Activated CD4-positive, alpha-beta T cell treated with anti-CD3 and anti-CD28 coated beads, Interleukin-2, amount 10 ng/mL, durations not matched to agents 7 days and 5 days (primary cell): ENCODE measurements around the gene SLC6A6. TPM values are rescaled to one million over a fixed set of nuclear protein-coding genes. Genes with fewer than 3 reads are reported as not detected.
"Not testable (repeated sequence)": the region's sequence is repeated elsewhere in the genome, so short reads cannot be mapped to it uniquely, and the experiment has no call there.

Source experiments
- CTCF ChIA-PET: fragments of 350-600 bp; sonication (Branson Sonifier 250); formaldehyde crosslinking; loops from one replicate; lab custom pipeline; 2021; ENCODE audit warnings: antibody characterized with exemption; lab: Charles Lee
- POLR2A ChIA-PET: fragments of 350-600 bp; sonication (Branson Sonifier 250); formaldehyde crosslinking; loops from one replicate; lab custom pipeline; 2021; ENCODE audit warnings: antibody characterized with exemption; lab: Charles Lee
- DNase-seq: peaks from one replicate; pipeline ENCODE4 v3.0.0-alpha.2; 2020
- H3K27ac Mint-ChIP-seq: one replicate; pipeline ENCODE4 v1.8.0; 2021; ENCODE audit warnings: mild to moderate bottlenecking, moderate library complexity, mixed read lengths
- H3K27me3 Mint-ChIP-seq: one replicate; pipeline ENCODE4 v1.8.0; 2021; ENCODE audit warnings: mixed read lengths
- H3K36me3 Mint-ChIP-seq: one replicate; pipeline ENCODE4 v1.8.0; 2021; ENCODE audit warnings: low read depth, mixed read lengths
- H3K4me1 Mint-ChIP-seq: one replicate; pipeline ENCODE4 v1.8.0; 2021; ENCODE audit warnings: mixed read lengths
- H3K4me3 Mint-ChIP-seq: one replicate; pipeline ENCODE4 v1.8.0; 2021; ENCODE audit warnings: mild to moderate bottlenecking, moderate library complexity, mixed read lengths
- H3K9me3 Mint-ChIP-seq: one replicate; pipeline ENCODE4 v1.8.0; 2021; ENCODE audit warnings: mixed read lengths
- total RNA-seq, 2 experiments: library from RNA; stranded (reverse); gene quantifications; one replicate each; pipeline ENCODE4 v1.2.3, GENCODE V29; 2021

SLC6A6 gene
- total RNA-seq, 2 experiments from 2014 or later = 42.0 to 43.1 TPM

DNA sequence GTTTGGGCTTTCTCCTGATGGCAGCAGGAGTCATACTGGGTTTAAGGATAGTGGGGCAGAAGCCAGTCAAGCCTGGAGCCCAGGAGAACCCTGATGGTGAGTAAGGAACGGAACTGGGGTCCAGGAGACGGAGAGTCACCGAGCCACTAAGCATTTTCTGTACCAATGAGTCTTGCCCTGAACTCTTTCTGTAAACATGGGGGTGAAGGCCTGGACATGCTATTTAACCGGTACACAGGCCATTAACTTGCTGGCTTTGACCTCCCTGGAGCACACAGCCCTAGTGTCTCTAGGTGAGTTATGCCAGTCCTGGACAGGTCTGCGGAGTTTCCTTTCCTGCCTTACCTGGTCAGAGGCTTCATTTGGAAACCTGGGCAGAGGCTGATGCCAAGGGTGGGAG, 3.9 kb downstream of the SLC6A6 start:
- H3K36me3 Mint-ChIP-seq = peaks cover 29% of the 10 kb centered on the region
- POLR2A ChIA-PET = no interaction called here
- H3K9me3 Mint-ChIP-seq = no peaks in the 10 kb centered on the region
- DNase-seq = no peak
- H3K4me1 Mint-ChIP-seq = peaks cover 67% of the 10 kb centered on the region
- H3K4me3 Mint-ChIP-seq = no peak overlapping the region
- H3K27me3 Mint-ChIP-seq = no peaks in the 10 kb centered on the region
- CTCF ChIA-PET = interaction anchor here (1.3 kb wide), 1 partner anchor 29 kb away, joined by 4 read pairs; no protein-coding TSS in a partner anchor
- no peak overlapping the region for H3K27ac Mint-ChIP-seq

DNA sequence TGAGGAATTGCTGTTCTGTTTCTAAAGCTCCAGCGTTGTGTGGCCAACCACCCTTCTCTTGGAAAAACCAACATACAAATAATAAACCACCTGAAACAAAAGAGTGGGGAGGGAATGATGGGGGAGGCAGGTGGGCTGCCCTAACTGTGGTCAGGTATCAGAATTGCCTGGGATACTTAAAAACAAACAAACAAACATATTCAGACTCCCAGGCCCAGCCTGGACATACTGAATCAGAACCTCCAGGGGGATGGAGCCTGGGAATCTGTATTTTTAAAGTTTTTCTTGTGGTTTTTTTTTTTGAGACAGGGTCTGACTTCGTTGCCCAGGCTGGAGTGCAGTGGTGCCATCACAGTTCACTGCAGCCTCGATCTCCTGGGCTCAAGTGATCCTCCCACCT, 4.4 kb downstream of the SLC6A6 start:
- Mint-ChIP-seq H3K27ac (no peak overlapping the region), H3K36me3 (peaks cover 29% of the 10 kb centered on the region), H3K4me3 (no peak overlapping the region), H3K27me3 (no peaks in the 10 kb centered on the region), H3K4me1 (peaks cover 63% of the 10 kb centered on the region), H3K9me3 (no peaks in the 10 kb centered on the region)
- ChIA-PET POLR2A (no interaction called here), CTCF (interaction anchor here (0.9 kb wide), 1 partner anchor 12 kb away, joined by 3 read pairs; no protein-coding TSS in a partner anchor)
- DNase-seq = no peak

DNA sequence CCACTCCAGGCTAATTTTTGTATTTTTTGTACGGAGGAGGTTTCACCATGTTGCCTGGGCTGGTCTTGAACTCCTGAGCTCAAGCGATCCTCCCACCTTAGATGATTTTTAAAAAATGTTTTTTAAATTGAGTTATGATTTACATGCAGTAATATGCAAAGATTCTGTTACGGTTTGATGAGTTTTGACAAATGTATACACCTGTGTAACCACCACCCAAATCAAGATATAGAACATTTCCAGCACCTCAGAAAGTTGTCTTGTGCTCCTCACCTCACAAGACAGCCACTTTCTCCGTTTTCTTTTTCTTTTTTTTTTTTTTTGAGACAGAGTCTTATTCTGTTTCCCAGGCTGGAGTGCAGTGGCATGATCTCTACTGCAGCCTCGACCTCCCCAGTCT, 4.8 kb downstream of the SLC6A6 start:
- ChIA-PET CTCF (interaction anchor here (0.9 kb wide), 1 partner anchor 13 kb away, joined by 3 read pairs; no protein-coding TSS in a partner anchor), POLR2A (no interaction called here)
- no peak for DNase-seq
- Mint-ChIP-seq H3K27me3 (no peaks in the 10 kb centered on the region), H3K36me3 (peaks cover 29% of the 10 kb centered on the region), H3K4me3 (no peak overlapping the region), H3K4me1 (peaks cover 58% of the 10 kb centered on the region), H3K9me3 (no peaks in the 10 kb centered on the region), H3K27ac (no peak overlapping the region)

DNA sequence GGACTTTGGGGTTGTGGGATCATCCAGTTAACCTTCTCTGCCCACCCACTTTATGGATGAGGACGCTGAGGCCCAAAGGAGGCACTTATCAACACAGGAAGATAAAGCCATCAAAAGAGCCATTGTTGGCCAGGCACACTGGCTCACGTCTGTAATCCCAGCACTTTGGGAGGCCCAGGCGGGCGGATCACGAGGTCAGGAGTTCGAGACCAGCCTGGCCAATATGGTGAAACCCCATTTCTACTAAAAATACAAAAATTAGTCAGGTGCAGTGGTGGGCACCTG, 7.3 kb downstream of the SLC6A6 start:
- H3K4me3 Mint-ChIP-seq, POLR2A ChIA-PET, H3K9me3 Mint-ChIP-seq, DNase-seq, H3K27ac Mint-ChIP-seq, H3K27me3 Mint-ChIP-seq: not testable (repeated sequence)
- H3K4me1 Mint-ChIP-seq = peaks cover 49% of the 10 kb centered on the region
- CTCF ChIA-PET = interaction anchor here (0.7 kb wide), 1 partner anchor 19 kb away, joined by 3 read pairs; no protein-coding TSS in a partner anchor
- peaks cover 22% of the 10 kb centered on the region for H3K36me3 Mint-ChIP-seq

DNA sequence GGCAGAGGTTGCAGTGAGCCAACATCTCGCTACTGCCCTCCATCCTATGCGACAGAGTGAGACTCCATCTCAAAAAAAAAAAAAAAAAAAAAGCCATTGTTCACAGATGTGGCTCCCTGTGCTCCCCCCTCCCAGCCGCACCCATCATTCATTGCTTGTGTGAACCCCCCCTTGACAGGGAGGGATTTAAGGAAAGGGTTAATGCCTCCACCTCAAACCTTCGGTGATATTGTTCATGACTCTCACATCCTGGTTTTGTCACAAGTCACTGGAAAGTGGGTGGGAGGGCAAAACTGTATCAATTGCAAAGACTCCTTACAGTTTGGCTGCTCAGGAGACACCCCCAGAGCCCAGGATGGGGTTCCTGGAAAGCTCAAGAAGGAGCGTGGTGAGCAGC, 7.7 kb downstream of the SLC6A6 start:
- H3K27me3 Mint-ChIP-seq = no peaks in the 10 kb centered on the region
- H3K4me3 Mint-ChIP-seq = no peak overlapping the region
- peaks cover 22% of the 10 kb centered on the region for H3K36me3 Mint-ChIP-seq
- no peak for DNase-seq
- no peak overlapping the region for H3K27ac Mint-ChIP-seq
- H3K4me1 Mint-ChIP-seq = peaks cover 49% of the 10 kb centered on the region
- ChIA-PET POLR2A (no interaction called here), CTCF (interaction anchor here (0.7 kb wide), 1 partner anchor 19 kb away, joined by 3 read pairs; no protein-coding TSS in a partner anchor)
- no peaks in the 10 kb centered on the region for H3K9me3 Mint-ChIP-seq

DNA sequence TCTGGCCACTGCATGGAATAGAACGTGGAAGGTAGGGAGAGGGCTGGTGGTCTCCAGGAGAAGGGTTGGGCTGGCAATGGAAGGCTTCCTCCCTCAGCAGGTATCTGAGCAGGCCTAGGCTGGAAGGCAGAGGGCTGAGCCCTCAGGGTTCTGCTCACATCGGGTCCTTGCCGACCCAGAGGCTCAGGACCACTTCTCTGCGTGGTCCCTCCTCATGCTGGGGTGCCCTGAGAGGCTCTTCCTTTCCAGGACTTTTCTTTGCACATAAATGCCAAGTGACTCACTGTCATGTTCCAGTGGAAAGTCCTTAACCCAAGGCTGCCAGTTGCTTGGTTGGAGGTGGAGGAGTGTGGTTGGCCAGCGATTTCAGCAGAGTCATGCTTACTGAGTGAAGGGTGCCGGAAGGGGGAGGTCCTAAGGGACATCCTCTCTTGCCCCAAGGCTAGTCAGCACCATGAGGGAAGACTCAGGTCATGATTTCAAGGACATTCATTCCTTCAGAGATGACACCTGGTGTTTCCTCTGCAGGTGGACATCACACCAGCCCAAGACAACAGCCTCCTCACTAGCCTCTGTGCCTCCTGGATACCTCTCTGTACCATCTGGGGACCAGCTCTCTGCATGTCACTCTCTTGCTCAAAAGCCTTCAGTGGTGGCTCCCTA, 8.2 kb downstream of the SLC6A6 start:
- Mint-ChIP-seq H3K27me3 (no peaks in the 10 kb centered on the region), H3K4me1 (peaks cover 44% of the 10 kb centered on the region), H3K4me3 (no peak overlapping the region), H3K9me3 (no peaks in the 10 kb centered on the region), H3K36me3 (peaks cover 22% of the 10 kb centered on the region), H3K27ac (peak overlapping the region; percentile 50)
- ChIA-PET CTCF (interaction anchor here (0.8 to 1.0 kb wide), 2 partner anchors 9 to 21 kb away, joined by 3 to 4 read pairs; partner anchors contain the start of gene SLC6A6), POLR2A (no interaction called here)
- DNase-seq = no peak

DNA sequence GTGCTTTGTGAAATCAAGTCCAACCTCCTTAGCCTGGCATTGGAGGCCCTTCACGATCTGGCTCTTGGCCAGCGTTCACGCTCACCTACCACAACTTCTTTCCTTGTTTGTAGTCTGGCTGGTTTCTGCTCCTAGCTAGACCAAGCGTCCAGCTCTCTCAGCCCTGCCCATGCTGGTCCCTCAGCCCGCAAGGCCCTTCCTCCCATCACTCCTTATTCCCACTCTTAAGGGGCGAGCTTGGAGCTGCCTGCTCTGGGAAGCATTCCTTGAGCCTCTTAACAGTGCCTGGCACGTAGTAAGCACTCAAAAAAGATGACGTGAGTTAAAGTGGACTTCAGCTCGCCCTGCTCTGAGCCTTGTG, 8.7 kb downstream of the SLC6A6 start:
- CTCF ChIA-PET = interaction anchor here (0.8 to 1.0 kb wide), 2 partner anchors 9 to 20 kb away, joined by 3 to 4 read pairs; partner anchors contain the start of gene SLC6A6
- Mint-ChIP-seq H3K4me3 (no peak overlapping the region), H3K36me3 (peaks cover 18% of the 10 kb centered on the region), H3K9me3 (no peaks in the 10 kb centered on the region), H3K27ac (no peak overlapping the region), H3K4me1 (peaks cover 40% of the 10 kb centered on the region), H3K27me3 (no peaks in the 10 kb centered on the region)
- POLR2A ChIA-PET = no interaction called here
- no peak for DNase-seq

DNA sequence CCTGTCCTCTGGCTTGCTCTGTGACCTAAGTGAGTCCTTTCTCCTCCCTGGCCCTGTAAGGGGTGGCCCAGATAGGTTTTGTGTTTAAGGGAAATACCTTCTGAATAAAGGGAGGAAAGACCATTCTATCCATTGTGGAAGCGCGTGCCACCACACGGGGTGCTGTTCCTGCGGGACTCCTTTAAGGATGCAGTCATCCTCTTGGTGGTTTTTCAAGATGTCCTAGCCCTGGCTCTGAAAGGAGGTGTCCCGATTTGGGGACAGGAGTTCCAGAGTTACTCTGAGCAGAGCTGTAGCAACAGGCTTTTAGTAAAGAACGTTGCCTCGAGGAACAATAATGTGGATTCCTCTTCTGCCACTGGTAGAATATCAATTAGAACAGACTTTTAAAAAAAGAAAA, 9.6 kb downstream of the SLC6A6 start:
- Mint-ChIP-seq H3K4me3 (no peak overlapping the region), H3K27me3 (no peaks in the 10 kb centered on the region), H3K27ac (no peak overlapping the region), H3K36me3 (peaks cover 13% of the 10 kb centered on the region), H3K4me1 (peaks cover 33% of the 10 kb centered on the region), H3K9me3 (no peaks in the 10 kb centered on the region)
- POLR2A ChIA-PET = no interaction called here
- CTCF ChIA-PET = interaction anchor here (1.0 kb wide), 1 partner anchor 19 kb away, joined by 4 read pairs; no protein-coding TSS in a partner anchor
- DNase-seq = no peak

DNA sequence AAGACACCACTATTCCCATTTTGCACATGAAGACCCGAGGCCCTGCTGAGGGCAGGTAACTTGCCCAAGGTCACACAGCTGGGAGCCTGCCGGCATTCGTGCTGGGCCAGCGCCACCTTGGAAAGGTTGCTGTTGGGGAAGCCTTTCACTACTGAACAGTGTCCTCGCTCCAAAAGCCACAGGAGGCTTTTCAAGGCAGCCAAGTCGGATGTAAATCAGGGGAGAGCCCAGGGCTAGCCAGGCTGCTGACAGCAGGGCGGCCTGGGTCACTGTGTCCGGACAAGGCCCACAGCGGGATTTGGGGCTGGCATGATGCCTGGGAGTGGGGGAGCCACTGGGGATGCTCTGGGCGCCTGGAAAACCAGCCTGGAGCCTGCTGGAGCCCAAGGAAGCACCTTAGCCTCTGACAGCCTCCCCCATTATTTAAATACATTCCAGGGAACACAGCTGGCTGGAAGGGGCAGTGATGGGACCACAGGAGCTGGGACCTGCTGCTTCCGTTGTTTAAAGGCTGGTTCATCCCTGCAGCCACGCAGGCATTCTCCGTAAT, 10.5 kb downstream of the SLC6A6 start:
- Mint-ChIP-seq H3K9me3 (no peaks in the 10 kb centered on the region), H3K36me3 (peaks cover 11% of the 10 kb centered on the region), H3K27me3 (no peaks in the 10 kb centered on the region), H3K27ac (no peak overlapping the region), H3K4me1 (peaks cover 24% of the 10 kb centered on the region), H3K4me3 (no peak overlapping the region)
- no peak for DNase-seq
- ChIA-PET CTCF (no interaction called here), POLR2A (no interaction called here)

DNA sequence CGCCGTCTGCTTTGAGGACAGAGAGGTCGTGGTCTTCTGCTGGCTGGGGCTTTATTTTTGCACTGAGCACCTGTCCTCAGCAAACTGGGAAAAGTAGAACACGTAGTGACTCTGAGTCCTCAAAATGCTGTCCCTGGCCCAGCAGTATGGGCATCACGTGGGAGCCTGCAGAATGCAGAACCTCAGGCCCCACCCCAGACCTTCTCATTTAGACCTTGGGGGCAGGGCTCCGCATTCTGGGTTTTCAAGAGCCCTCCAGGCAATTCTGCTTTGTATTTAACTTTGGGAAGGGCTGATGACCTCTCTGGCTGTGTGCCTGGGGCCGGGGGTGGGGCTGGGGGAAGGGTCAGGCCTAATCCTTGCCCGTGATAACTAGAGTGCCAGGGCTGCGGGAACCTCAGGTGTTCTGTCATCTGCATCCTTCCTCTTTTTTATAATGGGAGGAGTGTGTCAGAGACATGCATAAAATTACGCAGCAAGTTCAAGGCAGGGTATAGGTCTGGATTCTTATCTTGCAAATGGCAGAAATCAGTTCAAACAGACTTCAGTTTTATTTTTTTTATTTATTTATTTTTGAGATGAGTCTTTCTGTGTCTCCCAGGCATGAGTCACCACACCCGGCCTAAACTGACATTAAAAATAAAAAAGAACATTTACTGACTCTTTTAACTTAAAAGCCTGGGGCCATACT, 11.1 kb downstream of the SLC6A6 start:
- DNase-seq = no peak
- H3K27me3 Mint-ChIP-seq = no peaks in the 10 kb centered on the region
- POLR2A ChIA-PET = no interaction called here

DNA sequence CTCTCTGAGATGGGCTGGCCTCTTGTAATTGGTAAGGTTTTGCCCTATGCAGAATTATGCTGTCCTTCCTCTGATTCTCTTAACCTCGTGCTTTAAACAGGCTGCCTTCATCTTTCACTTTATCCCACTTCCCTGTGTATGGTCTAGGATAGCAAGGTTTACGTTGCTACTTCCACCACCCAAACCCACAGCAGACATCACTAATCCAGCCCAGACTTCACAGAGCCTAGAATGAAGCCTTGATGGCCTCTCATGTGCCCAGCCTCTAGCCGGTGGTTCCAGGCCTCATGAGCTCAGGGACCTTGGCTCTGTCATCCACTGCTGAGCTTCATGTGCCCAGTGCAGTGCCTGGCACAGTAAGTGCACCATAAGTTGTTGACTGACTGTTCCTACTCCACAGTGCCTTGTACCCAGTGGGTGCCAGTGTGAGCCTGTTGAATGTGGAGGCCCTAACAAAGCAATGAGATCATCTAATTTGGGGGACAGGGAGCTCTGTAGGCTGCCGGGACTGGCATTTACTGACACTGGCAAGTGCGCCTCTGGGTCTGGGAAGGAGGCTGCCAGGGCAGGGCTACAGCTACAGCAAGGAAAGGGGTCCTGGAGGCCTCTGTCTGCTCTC, 12.5 kb downstream of the SLC6A6 start:
- Mint-ChIP-seq H3K9me3 (no peaks in the 10 kb centered on the region), H3K4me3 (no peak overlapping the region), H3K27me3 (no peaks in the 10 kb centered on the region), H3K36me3 (peaks cover 19% of the 10 kb centered on the region), H3K4me1 (peaks cover 16% of the 10 kb centered on the region), H3K27ac (no peak overlapping the region)
- ChIA-PET CTCF (interaction anchor here (0.6 to 2.3 kb wide), 4 partner anchors 11 to 53 kb away, joined by 3 to 10 read pairs (median 6); no protein-coding TSS in a partner anchor), POLR2A (no interaction called here)
- DNase-seq = no peak

More for the DNA sequence above, 11.1 kb downstream of the SLC6A6 start:
- peaks cover 17% of the 10 kb centered on the region for H3K36me3 Mint-ChIP-seq
- H3K4me3 Mint-ChIP-seq = no peak overlapping the region
- H3K4me1 Mint-ChIP-seq = peaks cover 23% of the 10 kb centered on the region
- CTCF ChIA-PET = interaction anchor here (0.6 kb wide), 1 partner anchor 27 kb away, joined by 4 read pairs; no protein-coding TSS in a partner anchor
- H3K27ac Mint-ChIP-seq = peak overlapping the region; percentile 81
- H3K9me3 Mint-ChIP-seq = no peaks in the 10 kb centered on the region

DNA sequence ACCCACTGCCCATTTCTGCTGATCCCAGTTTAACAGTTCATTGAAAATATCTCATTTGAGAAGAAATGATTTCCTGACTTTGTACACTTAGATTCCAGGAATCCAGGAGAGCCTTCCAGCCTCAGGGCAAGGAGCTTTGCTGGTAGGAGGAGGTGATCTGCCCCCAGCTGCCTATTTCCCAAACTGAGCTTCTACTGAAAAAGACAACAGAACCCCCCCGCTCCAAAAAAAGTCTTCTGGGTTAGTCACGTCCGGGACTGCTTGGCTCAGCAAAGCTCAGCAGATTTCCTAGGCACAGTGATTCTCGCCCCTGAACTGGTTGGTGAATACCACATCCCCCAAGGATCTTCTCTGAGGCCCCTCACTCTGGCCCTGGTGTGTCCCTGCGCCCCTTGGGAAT, 13.1 kb downstream of the SLC6A6 start:
- H3K36me3 Mint-ChIP-seq = peaks cover 15% of the 10 kb centered on the region
- DNase-seq = no peak
- ChIA-PET CTCF (interaction anchor here (0.6 to 2.3 kb wide), 4 partner anchors 10 to 53 kb away, joined by 3 to 10 read pairs (median 6); no protein-coding TSS in a partner anchor), POLR2A (no interaction called here)
- H3K4me3 Mint-ChIP-seq = no peak overlapping the region
- peaks cover 11% of the 10 kb centered on the region for H3K4me1 Mint-ChIP-seq
- H3K27me3 Mint-ChIP-seq = no peaks in the 10 kb centered on the region
- H3K9me3 Mint-ChIP-seq = no peaks in the 10 kb centered on the region
- peak overlapping the region; percentile 25 for H3K27ac Mint-ChIP-seq
